IPS DF 6.9 (cell line): ENCODE results near the gene UTP3.
"Not testable (repeated sequence)": the region's sequence is repeated elsewhere in the genome, so short reads cannot be mapped to it uniquely, and the experiment has no call there.

Source experiments
- DNase-seq: peaks from one replicate; pipeline ENCODE4 v3.0.0-alpha.2; 2013; ENCODE audit warnings: low read depth, low spot score
- H3K27ac ChIP-seq: one replicate; pipeline ENCODE4 v1.5.1; 2013; ENCODE audit warnings: low read length, control low read depth
- H3K27me3 ChIP-seq: 2 replicates; pipeline ENCODE4 v1.6.1; 2013; ENCODE audit warnings: mild to moderate bottlenecking, low read length; ENCODE audit not compliant: control insufficient read depth, insufficient read depth
- H3K36me3 ChIP-seq: 2 replicates; pipeline ENCODE4 v1.6.1; 2013; ENCODE audit warnings: low read length; ENCODE audit not compliant: control insufficient read depth, insufficient read depth
- H3K4me1 ChIP-seq: 2 replicates; pipeline ENCODE4 v1.6.1; 2013; ENCODE audit warnings: low read length; ENCODE audit not compliant: control insufficient read depth, insufficient read depth
- H3K4me3 ChIP-seq: 2 replicates; pipeline ENCODE4 v1.5.1; 2013; ENCODE audit warnings: mild to moderate bottlenecking, low read length
- H3K9me3 ChIP-seq: 2 replicates; pipeline ENCODE4 v1.6.1; 2013; ENCODE audit warnings: low read length, inconsistent platforms; ENCODE audit not compliant: control insufficient read depth, insufficient read depth
- WGBS: extraction: QIAGEN DNeasy Blood & Tissue Kit; methylation state at CpG from one replicate; pipeline ENCODE4 v1.1.7; 2013; ENCODE audit warnings: mixed read lengths, missing lambda C conversion rate; ENCODE audit not compliant: insufficient read length, insufficient coverage; 5-methylcytosine and 5-hydroxymethylcytosine counted together

UTP3 gene

GRCh38 chr4:70667740-70668535 lies 20.4 kb upstream of the UTP3 start:
- DNase-seq: no peak
- WGBS: no CpG with 5 or more reads among the region's 3 CpGs
- no peaks in the 10 kb centered on the region for H3K9me3 ChIP-seq
- H3K4me1 ChIP-seq: no peaks in the 10 kb centered on the region
- no peak overlapping the region for H3K4me3 ChIP-seq
- no peaks in the 10 kb centered on the region for H3K27me3 ChIP-seq
- H3K27ac ChIP-seq: no peak overlapping the region
- H3K36me3 ChIP-seq: no peaks in the 10 kb centered on the region

- WGBS: 100% methylated on average over 1 of the region's 5 CpGs
- no peak for DNase-seq
- H3K27me3 ChIP-seq: no peaks in the 10 kb centered on the region
- H3K4me1 ChIP-seq: no peaks in the 10 kb centered on the region
- H3K9me3 ChIP-seq: no peaks in the 10 kb centered on the region
- H3K36me3 ChIP-seq: no peaks in the 10 kb centered on the region
- no peak overlapping the region for H3K4me3 ChIP-seq
- H3K27ac ChIP-seq: no peak overlapping the region
These were observed 17.9 kb upstream of the UTP3 start for GRCh38 chr4:70670332-70671014.

- Histone ChIP-seq H3K4me1 (no peaks in the 10 kb centered on the region), H3K27me3 (no peaks in the 10 kb centered on the region), H3K4me3 (no peak overlapping the region), H3K36me3 (no peaks in the 10 kb centered on the region), H3K27ac (no peak overlapping the region), H3K9me3 (no peaks in the 10 kb centered on the region)
- DNase-seq: no peak
- whole genome bisulfite sequencing: no CpG with 5 or more reads among the region's 2 CpGs
These were observed 17.2 kb upstream of the UTP3 start for GRCh38 chr4:70671091-70671490.

- Histone ChIP-seq H3K27me3 (no peaks in the 10 kb centered on the region), H3K4me1 (no peaks in the 10 kb centered on the region), H3K9me3 (no peaks in the 10 kb centered on the region), H3K36me3 (no peaks in the 10 kb centered on the region), H3K4me3 (no peak overlapping the region), H3K27ac (no peak overlapping the region)
- DNase-seq: no peak
These were observed 14.1 kb upstream of the UTP3 start for GRCh38 chr4:70674191-70674590.

GRCh38 chr4:70674731-70675130 lies 13.6 kb upstream of the UTP3 start:
- H3K4me1 ChIP-seq: no peaks in the 10 kb centered on the region
- no peak for DNase-seq
- no peak overlapping the region for H3K4me3 ChIP-seq
- no peaks in the 10 kb centered on the region for H3K27me3 ChIP-seq
- no peaks in the 10 kb centered on the region for H3K9me3 ChIP-seq
- no peak overlapping the region for H3K27ac ChIP-seq
- H3K36me3 ChIP-seq: no peaks in the 10 kb centered on the region
- WGBS: no CpG with 5 or more reads among the region's 1 CpG

- Histone ChIP-seq H3K4me3 (no peak overlapping the region), H3K27ac (no peak overlapping the region), H3K9me3 (no peaks in the 10 kb centered on the region), H3K27me3 (no peaks in the 10 kb centered on the region), H3K36me3 (no peaks in the 10 kb centered on the region), H3K4me1 (no peaks in the 10 kb centered on the region)
- no peak for DNase-seq
- no CpG with 5 or more reads among the region's 6 CpGs for WGBS
These were observed 11.7 kb upstream of the UTP3 start for GRCh38 chr4:70676554-70677090.

- H3K4me3 ChIP-seq: no peak overlapping the region
- no peaks in the 10 kb centered on the region for H3K4me1 ChIP-seq
- no peaks in the 10 kb centered on the region for H3K36me3 ChIP-seq
- H3K27ac ChIP-seq: no peak overlapping the region
- no peaks in the 10 kb centered on the region for H3K9me3 ChIP-seq
- no peak for DNase-seq
- no peaks in the 10 kb centered on the region for H3K27me3 ChIP-seq
- WGBS: 100% methylated on average over 1 of the region's 1 CpG
These were observed 9.8 kb upstream of the UTP3 start for GRCh38 chr4:70678383-70678999.

GRCh38 chr4:70680934-70681333 lies 7.4 kb upstream of the UTP3 start:
- Histone ChIP-seq H3K4me3 (no peak overlapping the region), H3K4me1 (no peaks in the 10 kb centered on the region), H3K27ac (no peak overlapping the region), H3K27me3 (no peaks in the 10 kb centered on the region), H3K36me3 (no peaks in the 10 kb centered on the region), H3K9me3 (no peaks in the 10 kb centered on the region)
- no peak for DNase-seq

- no peak overlapping the region for H3K4me3 ChIP-seq
- H3K36me3 ChIP-seq: no peaks in the 10 kb centered on the region
- no peaks in the 10 kb centered on the region for H3K9me3 ChIP-seq
- H3K27ac ChIP-seq: no peak overlapping the region
- DNase-seq: no peak
- H3K4me1 ChIP-seq: no peaks in the 10 kb centered on the region
- H3K27me3 ChIP-seq: no peaks in the 10 kb centered on the region
These were observed 6.6 kb upstream of the UTP3 start for GRCh38 chr4:70681704-70682103.

GRCh38 chr4:70682142-70682541 lies 6.2 kb upstream of the UTP3 start:
- H3K4me1 ChIP-seq, H3K4me3 ChIP-seq, H3K27ac ChIP-seq, DNase-seq, H3K36me3 ChIP-seq, H3K9me3 ChIP-seq, H3K27me3 ChIP-seq: not testable (repeated sequence)
- WGBS: no CpG with 5 or more reads among the region's 3 CpGs
